Effector memory CD8-positive, alpha-beta T cell (primary cell): ENCODE data around the gene ST6GALNAC3.
"Not testable (repeated sequence)": the region's sequence is repeated elsewhere in the genome, so short reads cannot be mapped to it uniquely, and the experiment has no call there.

Source experiments
- ATAC-seq: fragments of 150-1000 bp; cut with Tn5 transposase; replicated peaks from 2 replicates; pipeline ENCODE4 v1.10.0; 2021; ENCODE audit warnings: mild to moderate bottlenecking, moderate library complexity
- DNase-seq, 3 experiments: peaks; one replicate each; pipeline ENCODE4 v3.0.0; 2021
- H3K27ac Mint-ChIP-seq, 2 donors: one replicate each; pipeline ENCODE4 v1.8.0; 2022; ENCODE audit warnings: mild to moderate bottlenecking in 2 of 2, mixed read lengths in 2 of 2, moderate library complexity in 2 of 2
- H3K27me3 Mint-ChIP-seq, 2 donors: one replicate each; pipeline ENCODE4 v1.8.0; 2022; ENCODE audit warnings: mixed read lengths in 2 of 2
- H3K36me3 Mint-ChIP-seq: one replicate; pipeline ENCODE4 v1.8.0; 2022; ENCODE audit warnings: mild to moderate bottlenecking, moderate library complexity, mixed read lengths; ENCODE audit not compliant: insufficient read depth
- H3K4me1 Mint-ChIP-seq, 2 donors: one replicate each; pipeline ENCODE4 v1.8.0; 2022; ENCODE audit warnings: low read depth in 2 of 2, mixed read lengths in 2 of 2
- H3K4me3 Mint-ChIP-seq, 2 donors: one replicate each; pipeline ENCODE4 v1.8.0; 2022; ENCODE audit warnings: mild to moderate bottlenecking in 2 of 2, mixed read lengths in 2 of 2, moderate library complexity in 2 of 2
- H3K9me3 Mint-ChIP-seq, 2 donors: one replicate each; pipeline ENCODE4 v1.8.0; 2022; ENCODE audit warnings: mixed read lengths in 2 of 2

The ST6GALNAC3 gene

DNA sequence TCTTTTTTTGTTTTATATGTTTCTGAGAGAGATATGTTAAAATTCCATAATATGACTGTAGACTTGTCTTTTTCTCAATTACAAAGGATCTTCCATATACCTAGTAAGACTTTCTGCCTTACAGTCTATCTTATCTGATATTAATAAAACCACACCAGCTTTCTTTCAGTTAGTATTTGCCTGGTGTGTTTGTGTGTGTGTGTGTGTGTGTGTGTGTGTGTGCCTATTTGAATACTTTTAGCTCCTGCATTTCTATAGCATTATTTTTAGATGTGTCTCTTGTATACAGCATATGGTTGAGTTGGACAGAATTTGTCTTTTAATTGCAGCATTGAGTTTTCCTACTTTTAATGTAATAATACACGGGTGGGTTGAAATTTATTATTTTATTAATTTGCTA, 27.5 kb downstream of the ST6GALNAC3 start:
- H3K4me1 Mint-ChIP-seq = no peaks in the 10 kb centered on the region

DNA sequence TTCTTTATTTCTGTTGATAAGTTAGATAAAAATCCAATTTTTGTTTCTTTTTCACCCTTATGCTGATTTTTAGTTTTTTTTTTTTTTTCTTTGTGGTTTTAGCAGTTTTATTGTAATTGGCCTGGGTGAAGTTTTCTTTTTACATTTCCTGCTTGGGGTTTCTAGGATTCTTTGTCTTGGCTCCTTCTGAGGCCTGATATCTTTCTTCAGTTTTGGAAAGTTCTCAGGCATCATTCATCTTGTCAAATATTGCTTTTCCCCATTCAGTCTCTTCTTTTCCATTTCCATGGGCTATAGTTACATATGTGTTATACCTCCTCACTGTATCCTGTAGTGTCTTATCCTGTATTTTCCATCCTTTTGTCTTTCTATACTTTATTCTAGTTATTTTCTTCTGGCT, 28.5 kb downstream of the ST6GALNAC3 start:
- Mint-ChIP-seq H3K4me3 (no peak overlapping the region), H3K36me3 (no peaks in the 10 kb centered on the region), H3K4me1 (no peaks in the 10 kb centered on the region), H3K27ac (no peak overlapping the region), H3K27me3 (peaks cover 6 to 45% of the 10 kb centered on the region in 2 donors), H3K9me3 (no peaks in the 10 kb centered on the region)
- ATAC-seq (no peak), DNase-seq (no peak)

More for the DNA sequence above, 27.5 kb downstream of the ST6GALNAC3 start:
- H3K27me3 Mint-ChIP-seq = peaks cover under 1 to 37% of the 10 kb centered on the region in 2 donors
- ATAC-seq = no peak
- no peaks in the 10 kb centered on the region for H3K9me3 Mint-ChIP-seq
- no peak overlapping the region for H3K4me3 Mint-ChIP-seq
- no peaks in the 10 kb centered on the region for H3K36me3 Mint-ChIP-seq
- H3K27ac Mint-ChIP-seq = no peak overlapping the region
- DNase-seq = no peak

DNA sequence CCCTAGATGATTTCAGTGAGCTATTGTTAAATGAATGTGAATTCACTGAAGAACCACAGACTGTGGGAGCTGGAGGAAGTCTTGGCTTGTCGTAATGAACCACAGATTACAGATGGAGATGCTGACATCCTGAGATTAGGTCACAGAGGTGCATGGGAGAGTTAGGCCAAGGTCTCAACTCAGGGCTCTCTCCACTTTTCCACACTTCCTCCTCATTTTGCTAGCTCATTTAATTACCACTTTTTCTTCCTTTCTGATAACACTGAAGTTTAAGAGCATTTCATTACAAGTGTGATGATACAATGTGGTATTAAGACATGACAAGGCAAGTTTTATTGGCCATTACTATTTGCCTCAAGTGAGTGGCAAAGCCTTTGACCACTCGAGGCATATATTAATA, 30.8 kb downstream of the ST6GALNAC3 start:
- ATAC-seq (no peak), DNase-seq (no peak)
- Mint-ChIP-seq H3K36me3 (no peaks in the 10 kb centered on the region), H3K4me3 (no peak overlapping the region), H3K9me3 (no peaks in the 10 kb centered on the region), H3K27ac (no peak overlapping the region), H3K4me1 (no peaks in the 10 kb centered on the region), H3K27me3 (peaks cover 6 to 51% of the 10 kb centered on the region in 2 donors)

DNA sequence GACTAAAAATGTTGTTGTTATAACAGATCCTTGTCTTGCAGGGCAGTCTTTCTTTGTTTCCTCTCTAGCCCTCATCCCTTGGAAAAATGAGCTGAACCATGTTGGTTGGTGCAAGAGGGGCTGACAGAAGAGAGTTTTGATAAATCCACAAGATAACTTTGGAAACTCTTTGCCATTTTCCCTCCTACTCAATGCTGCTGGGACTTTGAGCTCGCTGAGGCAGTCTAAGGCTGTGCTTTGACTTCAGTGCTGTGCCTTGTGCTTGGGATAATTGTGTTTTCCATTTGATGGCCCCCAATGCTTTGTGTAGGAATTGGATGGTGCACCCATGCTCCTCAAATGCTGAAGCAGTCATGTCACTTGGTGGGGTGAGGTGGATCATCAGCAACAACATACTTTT, 31.7 kb downstream of the ST6GALNAC3 start:
- no peak for ATAC-seq
- no peak for DNase-seq
- Mint-ChIP-seq H3K4me1 (no peaks in the 10 kb centered on the region), H3K9me3 (no peaks in the 10 kb centered on the region), H3K27ac (no peak overlapping the region), H3K4me3 (no peak overlapping the region), H3K36me3 (no peaks in the 10 kb centered on the region), H3K27me3 (peaks cover 6 to 48% of the 10 kb centered on the region in 2 donors)

DNA sequence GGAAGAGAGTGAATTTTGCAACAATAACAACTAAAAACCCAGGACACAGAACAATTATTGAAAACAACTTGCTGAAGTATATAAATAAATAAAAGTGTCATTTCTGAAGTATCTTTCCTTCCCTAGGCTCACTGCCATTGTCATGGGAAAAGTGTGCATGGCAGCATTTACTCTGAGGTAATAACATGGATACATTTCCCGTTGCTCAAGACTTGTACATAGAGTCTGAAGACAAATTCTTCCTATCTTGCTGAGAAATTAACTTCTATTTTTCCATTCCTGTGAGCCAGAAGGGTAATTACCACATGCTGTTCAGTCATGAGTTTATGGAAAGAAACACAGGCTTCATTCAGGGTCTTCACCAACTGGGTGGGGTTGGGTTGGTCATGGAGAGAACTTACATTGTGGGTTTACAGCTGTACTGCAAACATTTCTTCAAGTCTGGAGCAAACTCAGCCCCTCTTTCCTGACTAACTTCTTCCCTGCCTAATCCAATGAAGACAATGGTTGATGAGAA, 32.2 kb downstream of the ST6GALNAC3 start:
- Mint-ChIP-seq H3K27ac (no peak overlapping the region), H3K4me1 (no peaks in the 10 kb centered on the region), H3K36me3 (no peaks in the 10 kb centered on the region), H3K27me3 (peaks cover 6 to 43% of the 10 kb centered on the region in 2 donors), H3K9me3 (no peaks in the 10 kb centered on the region), H3K4me3 (no peak overlapping the region)
- ATAC-seq = no peak
- DNase-seq = no peak

DNA sequence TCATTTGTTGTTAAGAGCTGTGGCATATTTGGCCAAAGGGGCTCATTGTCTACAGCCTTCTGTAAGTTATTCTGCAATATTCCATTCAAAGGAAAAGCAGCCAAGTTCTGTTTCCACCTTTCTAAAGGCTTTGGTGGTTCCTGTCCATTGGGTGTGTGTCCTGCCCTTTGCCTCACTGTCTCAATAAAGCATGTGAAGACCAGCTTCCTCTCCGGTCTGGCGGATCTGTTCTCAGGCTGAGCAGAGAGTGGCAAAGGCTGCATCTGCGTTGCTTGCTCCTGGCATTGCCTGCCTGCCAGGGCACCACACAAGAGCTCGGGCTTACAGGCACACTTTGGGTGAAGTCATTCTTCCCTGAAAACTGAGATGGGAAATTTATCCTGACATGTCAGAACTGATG, 34.9 kb downstream of the ST6GALNAC3 start:
- H3K9me3 Mint-ChIP-seq = no peaks in the 10 kb centered on the region
- DNase-seq = no peak
- H3K4me3 Mint-ChIP-seq = no peak overlapping the region
- H3K36me3 Mint-ChIP-seq = no peaks in the 10 kb centered on the region
- peaks cover 6 to 23% of the 10 kb centered on the region in 2 donors for H3K27me3 Mint-ChIP-seq
- no peaks in the 10 kb centered on the region for H3K4me1 Mint-ChIP-seq
- H3K27ac Mint-ChIP-seq = no peak overlapping the region
- no peak for ATAC-seq

DNA sequence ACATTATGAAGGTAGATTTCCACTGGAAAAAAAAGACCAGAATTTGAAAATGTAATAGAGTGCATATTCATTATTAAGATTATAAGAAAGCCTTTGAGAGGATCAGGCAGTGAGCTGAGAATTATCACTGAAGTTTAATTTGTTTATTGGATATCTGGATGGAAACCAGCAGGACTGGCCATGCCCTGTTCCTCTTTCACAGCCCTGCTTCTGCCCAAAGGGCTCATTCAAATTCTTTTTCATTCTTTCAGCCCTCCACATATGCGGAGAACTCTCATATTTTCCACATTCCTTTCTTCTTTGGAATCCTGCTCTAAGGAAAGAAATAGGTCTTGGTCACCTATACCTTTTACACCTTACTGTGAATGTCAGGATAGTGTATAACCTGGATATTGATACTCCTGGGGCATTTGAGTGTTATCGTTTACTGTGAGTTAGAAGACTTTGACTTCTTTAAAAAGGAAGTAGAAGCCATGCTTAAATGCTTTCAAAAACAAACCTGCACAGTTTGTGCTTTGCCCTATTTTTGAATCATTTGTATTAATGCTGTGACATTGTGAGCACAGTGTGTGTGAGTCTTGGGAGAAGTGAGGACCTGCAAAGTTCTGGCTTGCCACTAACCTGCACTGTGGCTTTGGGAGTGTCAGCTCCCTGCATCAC, 35.5 kb downstream of the ST6GALNAC3 start:
- no peak for ATAC-seq
- no peaks in the 10 kb centered on the region for H3K9me3 Mint-ChIP-seq
- H3K27ac Mint-ChIP-seq = no peak overlapping the region
- H3K27me3 Mint-ChIP-seq = peaks cover 6 to 25% of the 10 kb centered on the region in 2 donors
- no peak overlapping the region for H3K4me3 Mint-ChIP-seq
- DNase-seq = no peak
- no peaks in the 10 kb centered on the region for H3K4me1 Mint-ChIP-seq
- no peaks in the 10 kb centered on the region for H3K36me3 Mint-ChIP-seq

DNA sequence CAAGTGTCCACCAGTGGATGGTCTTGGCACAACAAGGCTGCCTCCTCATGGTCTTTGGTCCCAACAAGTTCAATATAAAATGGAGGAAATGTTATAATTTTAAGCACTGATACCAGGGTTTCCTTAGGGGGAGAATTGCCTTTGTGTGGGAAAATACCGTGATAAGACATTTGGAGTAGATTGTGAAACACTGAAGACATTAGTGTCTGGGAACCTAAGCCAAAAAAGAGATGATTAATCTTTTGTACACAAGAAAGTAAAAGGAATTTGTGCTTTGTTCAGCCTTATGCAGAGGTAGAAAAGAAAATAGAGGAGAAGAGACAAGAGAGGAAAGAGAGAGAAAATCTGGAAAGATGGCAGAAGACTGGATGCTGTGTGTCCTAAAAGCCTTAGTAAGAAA, 36.1 kb downstream of the ST6GALNAC3 start:
- Mint-ChIP-seq H3K27me3 (peaks cover 6 to 27% of the 10 kb centered on the region in 2 donors), H3K4me1 (no peaks in the 10 kb centered on the region), H3K4me3 (no peak overlapping the region), H3K27ac (no peak overlapping the region), H3K9me3 (no peaks in the 10 kb centered on the region), H3K36me3 (no peaks in the 10 kb centered on the region)
- DNase-seq (no peak), ATAC-seq (no peak)

DNA sequence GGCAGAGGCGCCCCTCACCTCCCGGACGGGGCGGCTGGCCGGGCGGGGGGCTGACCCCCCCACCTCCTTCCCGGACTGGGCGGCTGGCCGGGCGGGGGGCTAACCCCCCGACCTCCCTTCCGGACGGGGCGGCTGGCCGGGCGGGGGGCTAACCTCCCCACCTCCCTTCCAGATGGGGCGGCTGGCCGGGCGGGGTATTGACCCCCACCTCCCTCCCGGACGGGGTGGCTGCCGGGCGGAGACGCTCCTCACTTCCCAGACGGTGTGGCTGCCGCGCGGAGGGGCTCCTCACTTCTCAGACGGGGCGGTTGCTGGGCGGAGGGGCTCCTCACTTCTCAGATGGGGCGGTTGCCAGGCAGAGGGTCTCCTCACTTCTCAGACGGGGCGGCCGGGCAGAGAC, 37.8 kb downstream of the ST6GALNAC3 start:
- not testable (repeated sequence) for H3K4me1 Mint-ChIP-seq, ATAC-seq, H3K27ac Mint-ChIP-seq, H3K36me3 Mint-ChIP-seq, H3K4me3 Mint-ChIP-seq, DNase-seq, H3K9me3 Mint-ChIP-seq
- peaks cover 2 to 21% of the 10 kb centered on the region in 2 donors for H3K27me3 Mint-ChIP-seq

DNA sequence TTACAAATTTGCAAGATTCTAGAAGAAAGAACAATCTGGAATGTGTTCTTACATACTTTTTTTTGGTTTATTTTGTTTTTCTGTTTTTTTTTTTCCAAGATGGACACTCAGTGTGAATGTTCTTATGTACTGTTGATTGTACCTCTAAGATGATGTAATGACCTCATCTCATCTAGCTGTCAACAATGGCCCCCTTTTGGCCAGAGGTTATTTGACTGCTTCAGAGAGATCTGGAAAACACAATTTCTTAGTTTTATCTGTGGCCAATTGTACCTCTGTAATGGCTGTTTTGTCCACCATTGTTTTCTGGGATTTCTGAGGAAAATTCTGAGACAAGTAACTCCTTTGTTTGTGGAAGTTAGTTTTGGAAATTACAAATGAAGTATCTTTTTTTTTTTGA, 38.9 kb downstream of the ST6GALNAC3 start:
- Mint-ChIP-seq H3K36me3 (no peaks in the 10 kb centered on the region), H3K4me3 (no peak overlapping the region), H3K9me3 (no peaks in the 10 kb centered on the region), H3K27ac (no peak overlapping the region), H3K27me3 (peaks cover 0 to 14% of the 10 kb centered on the region in 2 donors), H3K4me1 (no peaks in the 10 kb centered on the region)
- DNase-seq (no peak), ATAC-seq (no peak)

DNA sequence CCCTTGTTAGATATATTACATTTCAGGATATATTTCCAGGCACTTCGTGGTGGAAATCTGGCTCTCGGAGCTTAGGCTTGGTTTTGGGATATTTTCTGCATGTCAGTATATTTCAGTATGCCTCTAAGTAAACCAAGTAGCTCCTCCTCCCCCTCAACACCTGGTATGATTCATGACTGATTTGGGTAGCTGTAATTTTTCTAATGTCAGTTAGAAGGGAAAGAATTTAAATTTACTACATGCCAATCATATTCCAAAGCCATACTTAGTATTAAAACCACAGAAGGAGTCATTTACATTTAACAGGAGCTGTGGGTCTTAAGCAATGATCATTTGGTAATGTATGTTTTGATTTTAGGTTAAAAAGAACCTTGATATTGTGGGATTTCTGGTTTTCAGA, 40.6 kb downstream of the ST6GALNAC3 start:
- no peak for ATAC-seq
- Mint-ChIP-seq H3K4me3 (no peak overlapping the region), H3K4me1 (no peaks in the 10 kb centered on the region)

DNA sequence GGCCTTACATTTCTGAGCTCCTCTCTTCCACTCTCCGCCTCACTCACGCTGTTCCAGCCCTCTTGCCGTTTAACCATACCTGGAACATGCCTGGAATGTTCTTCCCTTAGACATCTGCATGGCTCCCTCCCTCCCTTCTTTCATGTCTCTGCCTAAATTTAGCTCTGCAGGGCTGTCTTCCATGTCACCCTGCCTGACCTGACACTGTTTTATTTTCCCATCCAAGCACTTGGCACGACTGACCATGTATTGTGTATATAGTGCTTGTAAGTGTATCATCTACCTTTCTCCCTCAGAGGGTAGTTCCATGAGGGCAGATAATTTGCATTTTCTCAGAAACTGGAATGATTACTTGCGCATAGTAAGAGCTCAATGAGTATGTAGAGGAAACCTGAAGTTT, 47.3 kb downstream of the ST6GALNAC3 start:
- H3K4me1 Mint-ChIP-seq = no peaks in the 10 kb centered on the region
- no peak for DNase-seq
- H3K36me3 Mint-ChIP-seq = peaks cover 3% of the 10 kb centered on the region
- H3K4me3 Mint-ChIP-seq = no peak overlapping the region
- no peak overlapping the region for H3K27ac Mint-ChIP-seq
- H3K27me3 Mint-ChIP-seq = peaks cover 11 to 13% of the 10 kb centered on the region in 2 donors
- H3K9me3 Mint-ChIP-seq = no peaks in the 10 kb centered on the region
- ATAC-seq = no peak

More for the DNA sequence above, 40.6 kb downstream of the ST6GALNAC3 start:
- no peak overlapping the region for H3K27ac Mint-ChIP-seq
- H3K27me3 Mint-ChIP-seq = peaks cover 0 to 9% of the 10 kb centered on the region in 2 donors
- DNase-seq = no peak
- no peaks in the 10 kb centered on the region for H3K36me3 Mint-ChIP-seq
- H3K9me3 Mint-ChIP-seq = no peaks in the 10 kb centered on the region

DNA sequence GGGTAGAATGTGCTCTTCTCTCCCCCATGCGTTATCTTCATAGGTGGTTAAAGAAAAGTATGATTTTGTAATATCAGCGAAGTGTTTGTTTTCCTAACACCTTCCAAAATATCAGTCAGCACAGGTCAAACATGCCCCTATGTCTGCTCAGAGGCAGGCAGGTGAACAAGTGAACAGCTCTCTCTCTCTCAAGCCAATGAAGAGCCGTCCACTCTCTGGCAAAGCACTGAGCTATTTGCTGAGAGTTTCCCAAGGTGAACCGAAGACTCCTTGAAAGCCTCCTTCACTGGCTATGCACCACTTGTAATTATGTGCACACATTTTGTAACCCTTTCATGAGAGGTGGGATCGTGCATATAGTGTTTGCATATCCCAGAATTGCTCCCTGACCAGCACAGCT, 47.7 kb downstream of the ST6GALNAC3 start:
- Mint-ChIP-seq H3K4me3 (no peak overlapping the region), H3K4me1 (no peaks in the 10 kb centered on the region), H3K27me3 (peaks cover 11 to 13% of the 10 kb centered on the region in 2 donors), H3K27ac (no peak overlapping the region), H3K36me3 (peaks cover 3% of the 10 kb centered on the region), H3K9me3 (no peaks in the 10 kb centered on the region)
- DNase-seq (no peak), ATAC-seq (no peak)

DNA sequence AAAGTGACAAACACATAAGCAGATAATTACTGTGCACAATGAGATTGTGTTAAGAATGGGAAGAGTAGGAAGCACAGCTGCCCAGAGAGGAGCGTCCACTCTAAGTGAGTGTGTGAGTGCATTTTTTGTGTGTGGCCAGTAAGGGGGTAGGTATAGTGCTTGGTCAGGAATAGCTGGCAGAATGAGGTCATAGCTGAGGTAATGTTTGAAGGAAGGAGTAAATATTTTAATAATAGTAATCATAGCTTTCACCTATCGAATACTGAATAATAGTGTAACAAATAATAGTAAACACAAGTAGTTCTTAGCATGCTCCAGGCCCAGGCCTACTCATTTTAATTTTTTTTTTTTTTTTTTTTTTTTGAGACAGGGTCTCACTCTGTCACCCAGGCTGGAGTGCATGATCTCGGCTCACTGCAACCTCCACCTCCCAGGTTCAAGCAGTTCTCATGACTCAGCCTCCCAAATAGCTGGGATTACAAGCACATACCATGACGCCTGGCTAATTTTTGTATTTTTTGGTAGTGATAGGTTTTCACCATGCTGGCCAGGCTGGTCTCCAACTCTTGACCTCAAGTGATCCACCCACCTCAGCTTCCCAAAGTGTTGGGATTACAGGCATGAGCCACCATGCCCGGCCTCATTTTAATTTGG, 49.0 kb downstream of the ST6GALNAC3 start:
- H3K27me3 Mint-ChIP-seq = peaks cover 11 to 18% of the 10 kb centered on the region in 2 donors

More for the DNA sequence above, 49.0 kb downstream of the ST6GALNAC3 start:
- not testable (repeated sequence) for H3K4me3 Mint-ChIP-seq, H3K36me3 Mint-ChIP-seq, H3K4me1 Mint-ChIP-seq, H3K9me3 Mint-ChIP-seq, ATAC-seq, DNase-seq
- H3K27ac Mint-ChIP-seq = peak overlapping the region in 1 of 2 donors; percentile 20
